ENCODE measurements around the gene FBXO30.

FBXO30 gene

DNA sequence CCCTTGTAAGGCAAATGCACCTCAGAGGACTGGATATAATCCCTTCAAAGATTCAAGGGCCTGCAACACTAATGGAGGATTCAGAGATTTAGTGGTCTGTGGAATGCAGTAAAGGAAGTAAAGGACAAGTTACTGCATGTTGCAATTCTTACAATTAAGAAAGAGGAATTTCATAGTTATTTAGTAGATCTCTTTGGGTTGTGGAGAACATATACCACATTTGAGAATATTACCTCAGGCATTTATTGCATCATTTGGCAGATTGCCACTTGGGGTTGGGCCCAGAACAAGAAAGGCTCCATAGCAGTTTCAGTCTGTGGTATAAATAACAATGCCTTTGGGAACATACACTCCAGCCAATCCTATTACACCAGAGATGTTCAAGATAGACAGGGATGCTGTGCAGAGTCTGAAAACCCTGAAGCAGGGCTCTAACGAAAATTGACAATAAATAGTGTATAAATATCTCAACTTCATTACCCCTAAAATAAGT is 58.4 kb downstream of the FBXO30 start (continued):
- TF ChIP-seq ZNF350 (tag by site-specific recombination; IDR thresholded peaks at IDR 0.05) (peak; percentile 28; the same call in 1 of the 2 replicates), ZNF596 (tag by site-specific recombination; IDR thresholded peaks at IDR 0.05) (no peak), GLIS1 (tag by site-specific recombination; IDR thresholded peaks at IDR 0.05) (no peak), ZNF664 (tag by site-specific recombination; IDR thresholded peaks at IDR 0.05) (no peak), GLI4 (tag by site-specific recombination; IDR thresholded peaks at IDR 0.05) (no peak), KLF10 (tag by site-specific recombination; IDR thresholded peaks at IDR 0.05) (no peak), ZNF211 (tag by site-specific recombination; IDR thresholded peaks at IDR 0.05; ENCODE audit: low read depth) (peak; percentile 65; the same call in 1 of the 2 replicates), ZSCAN16 (tag by site-specific recombination; IDR thresholded peaks at IDR 0.05) (no peak), ZNF514 (tag by site-specific recombination; IDR thresholded peaks at IDR 0.05) (no peak), IKZF3 (tag by site-specific recombination; IDR thresholded peaks at IDR 0.05) (no peak), ZNF747 (tag by site-specific recombination; IDR thresholded peaks at IDR 0.05) (no peak), ZNF521 (tag by site-specific recombination; IDR thresholded peaks at IDR 0.05) (no peak), ZNF777 (tag by site-specific recombination; IDR thresholded peaks at IDR 0.05; ENCODE audit: borderline replicate concordance) (no peak), ZBTB48 (tag by site-specific recombination; IDR thresholded peaks at IDR 0.05) (no peak), ZNF571 (tag by site-specific recombination; IDR thresholded peaks at IDR 0.05) (no peak), ZNF341 (tag by site-specific recombination; IDR thresholded peaks at IDR 0.05; ENCODE audit: low read depth) (no peak), ZNF558 (tag by site-specific recombination; IDR thresholded peaks at IDR 0.05) (no peak), ZNF121 (tag by site-specific recombination; IDR thresholded peaks at IDR 0.05) (no peak), ZNF335 (tag by site-specific recombination; conservative IDR thresholded peaks at IDR 0.05) (no peak)
- TF ChIP-seq, protein P1, sequence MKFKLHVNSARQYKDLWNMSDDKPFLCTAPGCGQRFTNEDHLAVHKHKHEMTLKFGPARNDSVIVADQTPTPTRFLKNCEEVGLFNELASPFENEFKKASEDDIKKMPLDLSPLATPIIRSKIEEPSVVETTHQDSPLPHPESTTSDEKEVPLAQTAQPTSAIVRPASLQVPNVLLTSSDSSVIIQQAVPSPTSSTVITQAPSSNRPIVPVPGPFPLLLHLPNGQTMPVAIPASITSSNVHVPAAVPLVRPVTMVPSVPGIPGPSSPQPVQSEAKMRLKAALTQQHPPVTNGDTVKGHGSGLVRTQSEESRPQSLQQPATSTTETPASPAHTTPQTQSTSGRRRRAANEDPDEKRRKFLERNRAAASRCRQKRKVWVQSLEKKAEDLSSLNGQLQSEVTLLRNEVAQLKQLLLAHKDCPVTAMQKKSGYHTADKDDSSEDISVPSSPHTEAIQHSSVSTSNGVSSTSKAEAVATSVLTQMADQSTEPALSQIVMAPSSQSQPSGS (tag by site-specific recombination; IDR thresholded peaks at IDR 0.05; ENCODE audit: low read depth), result no peak
- TF ChIP-seq, protein P2, sequence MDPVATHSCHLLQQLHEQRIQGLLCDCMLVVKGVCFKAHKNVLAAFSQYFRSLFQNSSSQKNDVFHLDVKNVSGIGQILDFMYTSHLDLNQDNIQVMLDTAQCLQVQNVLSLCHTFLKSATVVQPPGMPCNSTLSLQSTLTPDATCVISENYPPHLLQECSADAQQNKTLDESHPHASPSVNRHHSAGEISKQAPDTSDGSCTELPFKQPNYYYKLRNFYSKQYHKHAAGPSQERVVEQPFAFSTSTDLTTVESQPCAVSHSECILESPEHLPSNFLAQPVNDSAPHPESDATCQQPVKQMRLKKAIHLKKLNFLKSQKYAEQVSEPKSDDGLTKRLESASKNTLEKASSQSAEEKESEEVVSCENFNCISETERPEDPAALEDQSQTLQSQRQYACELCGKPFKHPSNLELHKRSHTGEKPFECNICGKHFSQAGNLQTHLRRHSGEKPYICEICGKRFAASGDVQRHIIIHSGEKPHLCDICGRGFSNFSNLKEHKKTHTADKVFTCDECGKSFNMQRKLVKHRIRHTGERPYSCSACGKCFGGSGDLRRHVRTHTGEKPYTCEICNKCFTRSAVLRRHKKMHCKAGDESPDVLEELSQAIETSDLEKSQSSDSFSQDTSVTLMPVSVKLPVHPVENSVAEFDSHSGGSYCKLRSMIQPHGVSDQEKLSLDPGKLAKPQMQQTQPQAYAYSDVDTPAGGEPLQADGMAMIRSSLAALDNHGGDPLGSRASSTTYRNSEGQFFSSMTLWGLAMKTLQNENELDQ (tag by site-specific recombination; IDR thresholded peaks at IDR 0.05; ENCODE audit: low read depth), result no peak
- TF ChIP-seq, protein P3, sequence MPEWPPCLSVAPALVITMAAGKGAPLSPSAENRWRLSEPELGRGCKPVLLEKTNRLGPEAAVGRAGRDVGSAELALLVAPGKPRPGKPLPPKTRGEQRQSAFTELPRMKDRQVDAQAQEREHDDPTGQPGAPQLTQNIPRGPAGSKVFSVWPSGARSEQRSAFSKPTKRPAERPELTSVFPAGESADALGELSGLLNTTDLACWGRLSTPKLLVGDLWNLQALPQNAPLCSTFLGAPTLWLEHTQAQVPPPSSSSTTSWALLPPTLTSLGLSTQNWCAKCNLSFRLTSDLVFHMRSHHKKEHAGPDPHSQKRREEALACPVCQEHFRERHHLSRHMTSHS (tag by site-specific recombination; IDR thresholded peaks at IDR 0.05), result no peak
- TF ChIP-seq, protein P4, sequence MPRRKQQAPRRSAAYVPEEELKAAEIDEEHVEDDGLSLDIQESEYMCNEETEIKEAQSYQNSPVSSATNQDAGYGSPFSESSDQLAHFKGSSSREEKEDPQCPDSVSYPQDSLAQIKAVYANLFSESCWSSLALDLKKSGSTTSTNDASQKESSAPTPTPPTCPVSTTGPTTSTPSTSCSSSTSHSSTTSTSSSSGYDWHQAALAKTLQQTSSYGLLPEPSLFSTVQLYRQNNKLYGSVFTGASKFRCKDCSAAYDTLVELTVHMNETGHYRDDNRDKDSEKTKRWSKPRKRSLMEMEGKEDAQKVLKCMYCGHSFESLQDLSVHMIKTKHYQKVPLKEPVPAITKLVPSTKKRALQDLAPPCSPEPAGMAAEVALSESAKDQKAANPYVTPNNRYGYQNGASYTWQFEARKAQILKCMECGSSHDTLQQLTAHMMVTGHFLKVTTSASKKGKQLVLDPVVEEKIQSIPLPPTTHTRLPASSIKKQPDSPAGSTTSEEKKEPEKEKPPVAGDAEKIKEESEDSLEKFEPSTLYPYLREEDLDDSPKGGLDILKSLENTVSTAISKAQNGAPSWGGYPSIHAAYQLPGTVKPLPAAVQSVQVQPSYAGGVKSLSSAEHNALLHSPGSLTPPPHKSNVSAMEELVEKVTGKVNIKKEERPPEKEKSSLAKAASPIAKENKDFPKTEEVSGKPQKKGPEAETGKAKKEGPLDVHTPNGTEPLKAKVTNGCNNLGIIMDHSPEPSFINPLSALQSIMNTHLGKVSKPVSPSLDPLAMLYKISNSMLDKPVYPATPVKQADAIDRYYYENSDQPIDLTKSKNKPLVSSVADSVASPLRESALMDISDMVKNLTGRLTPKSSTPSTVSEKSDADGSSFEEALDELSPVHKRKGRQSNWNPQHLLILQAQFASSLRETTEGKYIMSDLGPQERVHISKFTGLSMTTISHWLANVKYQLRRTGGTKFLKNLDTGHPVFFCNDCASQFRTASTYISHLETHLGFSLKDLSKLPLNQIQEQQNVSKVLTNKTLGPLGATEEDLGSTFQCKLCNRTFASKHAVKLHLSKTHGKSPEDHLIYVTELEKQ (tag by site-specific recombination; IDR thresholded peaks at IDR 0.05; ENCODE audit: borderline replicate concordance), result no peak
- TF ChIP-seq, protein P5, sequence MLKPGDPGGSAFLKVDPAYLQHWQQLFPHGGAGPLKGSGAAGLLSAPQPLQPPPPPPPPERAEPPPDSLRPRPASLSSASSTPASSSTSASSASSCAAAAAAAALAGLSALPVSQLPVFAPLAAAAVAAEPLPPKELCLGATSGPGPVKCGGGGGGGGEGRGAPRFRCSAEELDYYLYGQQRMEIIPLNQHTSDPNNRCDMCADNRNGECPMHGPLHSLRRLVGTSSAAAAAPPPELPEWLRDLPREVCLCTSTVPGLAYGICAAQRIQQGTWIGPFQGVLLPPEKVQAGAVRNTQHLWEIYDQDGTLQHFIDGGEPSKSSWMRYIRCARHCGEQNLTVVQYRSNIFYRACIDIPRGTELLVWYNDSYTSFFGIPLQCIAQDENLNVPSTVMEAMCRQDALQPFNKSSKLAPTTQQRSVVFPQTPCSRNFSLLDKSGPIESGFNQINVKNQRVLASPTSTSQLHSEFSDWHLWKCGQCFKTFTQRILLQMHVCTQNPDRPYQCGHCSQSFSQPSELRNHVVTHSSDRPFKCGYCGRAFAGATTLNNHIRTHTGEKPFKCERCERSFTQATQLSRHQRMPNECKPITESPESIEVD (tag by site-specific recombination; IDR thresholded peaks at IDR 0.05), result peak; percentile 48; the same call in 1 of the 2 replicates
- TF ChIP-seq, protein P6, sequence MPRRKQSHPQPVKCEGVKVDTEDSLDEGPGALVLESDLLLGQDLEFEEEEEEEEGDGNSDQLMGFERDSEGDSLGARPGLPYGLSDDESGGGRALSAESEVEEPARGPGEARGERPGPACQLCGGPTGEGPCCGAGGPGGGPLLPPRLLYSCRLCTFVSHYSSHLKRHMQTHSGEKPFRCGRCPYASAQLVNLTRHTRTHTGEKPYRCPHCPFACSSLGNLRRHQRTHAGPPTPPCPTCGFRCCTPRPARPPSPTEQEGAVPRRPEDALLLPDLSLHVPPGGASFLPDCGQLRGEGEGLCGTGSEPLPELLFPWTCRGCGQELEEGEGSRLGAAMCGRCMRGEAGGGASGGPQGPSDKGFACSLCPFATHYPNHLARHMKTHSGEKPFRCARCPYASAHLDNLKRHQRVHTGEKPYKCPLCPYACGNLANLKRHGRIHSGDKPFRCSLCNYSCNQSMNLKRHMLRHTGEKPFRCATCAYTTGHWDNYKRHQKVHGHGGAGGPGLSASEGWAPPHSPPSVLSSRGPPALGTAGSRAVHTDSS (tag by site-specific recombination; IDR thresholded peaks at IDR 0.05), result no peak
- TF ChIP-seq, protein P7, sequence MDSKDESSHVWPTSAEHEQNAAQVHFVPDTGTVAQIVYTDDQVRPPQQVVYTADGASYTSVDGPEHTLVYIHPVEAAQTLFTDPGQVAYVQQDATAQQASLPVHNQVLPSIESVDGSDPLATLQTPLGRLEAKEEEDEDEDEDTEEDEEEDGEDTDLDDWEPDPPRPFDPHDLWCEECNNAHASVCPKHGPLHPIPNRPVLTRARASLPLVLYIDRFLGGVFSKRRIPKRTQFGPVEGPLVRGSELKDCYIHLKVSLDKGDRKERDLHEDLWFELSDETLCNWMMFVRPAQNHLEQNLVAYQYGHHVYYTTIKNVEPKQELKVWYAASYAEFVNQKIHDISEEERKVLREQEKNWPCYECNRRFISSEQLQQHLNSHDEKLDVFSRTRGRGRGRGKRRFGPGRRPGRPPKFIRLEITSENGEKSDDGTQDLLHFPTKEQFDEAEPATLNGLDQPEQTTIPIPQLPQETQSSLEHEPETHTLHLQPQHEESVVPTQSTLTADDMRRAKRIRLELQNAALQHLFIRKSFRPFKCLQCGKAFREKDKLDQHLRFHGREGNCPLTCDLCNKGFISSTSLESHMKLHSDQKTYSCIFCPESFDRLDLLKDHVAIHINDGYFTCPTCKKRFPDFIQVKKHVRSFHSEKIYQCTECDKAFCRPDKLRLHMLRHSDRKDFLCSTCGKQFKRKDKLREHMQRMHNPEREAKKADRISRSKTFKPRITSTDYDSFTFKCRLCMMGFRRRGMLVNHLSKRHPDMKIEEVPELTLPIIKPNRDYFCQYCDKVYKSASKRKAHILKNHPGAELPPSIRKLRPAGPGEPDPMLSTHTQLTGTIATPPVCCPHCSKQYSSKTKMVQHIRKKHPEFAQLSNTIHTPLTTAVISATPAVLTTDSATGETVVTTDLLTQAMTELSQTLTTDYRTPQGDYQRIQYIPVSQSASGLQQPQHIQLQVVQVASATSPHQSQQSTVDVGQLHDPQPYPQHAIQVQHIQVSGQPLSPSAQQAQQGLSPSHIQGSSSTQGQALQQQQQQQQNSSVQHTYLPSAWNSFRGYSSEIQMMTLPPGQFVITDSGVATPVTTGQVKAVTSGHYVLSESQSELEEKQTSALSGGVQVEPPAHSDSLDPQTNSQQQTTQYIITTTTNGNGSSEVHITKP (tag by site-specific recombination; IDR thresholded peaks at IDR 0.05), result no peak

Measured in HEK293 (cell line).